ENCODE results near the gene TRMT2A.

TRMT2A gene

GRCh38 chr22:20148414-20148813 lies 31.4 kb upstream of the TRMT2A start:
- TF ChIP-seq CTCF (IDR thresholded peaks at IDR 0.05), result no peak
- H3K4me3 ChIP-seq, result no peak overlapping the region
- no peak for DNase-seq (ENCODE audit: low spot score)

GRCh38 chr22:20147237-20147988 lies 30.4 kb upstream of the TRMT2A start:
- H3K4me3 ChIP-seq, result no peak overlapping the region
- H3K27ac ChIP-seq, result no peak overlapping the region
- no peak for DNase-seq (ENCODE audit: low spot score)
- no peak for TF ChIP-seq CTCF (IDR thresholded peaks at IDR 0.05)

More at GRCh38 chr22:20148414-20148813, 31.4 kb upstream of the TRMT2A start:
- H3K27ac ChIP-seq, result no peak overlapping the region

GRCh38 chr22:20146777-20147176 lies 29.8 kb upstream of the TRMT2A start:
- no peak for TF ChIP-seq CTCF (IDR thresholded peaks at IDR 0.05)
- no peak for DNase-seq (ENCODE audit: low spot score)
- no peak overlapping the region for H3K4me3 ChIP-seq
- H3K27ac ChIP-seq, result no peak overlapping the region

DNA sequence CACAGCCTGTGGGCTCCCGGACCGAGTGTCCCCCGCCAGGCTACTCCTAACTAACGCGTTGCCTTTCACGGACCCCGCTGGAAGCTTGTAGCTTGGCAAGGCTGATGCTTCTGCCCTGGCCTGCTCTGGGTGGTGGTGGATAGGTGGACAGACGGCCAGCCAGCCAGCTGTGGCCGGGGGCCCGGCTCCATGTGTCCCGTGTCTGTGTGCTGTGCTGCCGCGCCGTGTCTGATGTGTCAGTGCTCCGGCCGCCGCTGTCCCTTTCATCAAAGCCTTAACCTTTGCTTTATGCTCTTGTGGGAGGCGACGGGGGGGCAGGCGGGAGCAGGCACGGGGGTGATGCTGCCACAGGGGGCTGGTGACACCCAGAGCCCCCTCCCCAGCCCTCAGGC lies 28.8 kb upstream of the TRMT2A start:
- TF ChIP-seq CTCF (IDR thresholded peaks at IDR 0.05), result no peak
- no peak overlapping the region for H3K27ac ChIP-seq
- DNase-seq (ENCODE audit: low spot score), result no peak

DNA sequence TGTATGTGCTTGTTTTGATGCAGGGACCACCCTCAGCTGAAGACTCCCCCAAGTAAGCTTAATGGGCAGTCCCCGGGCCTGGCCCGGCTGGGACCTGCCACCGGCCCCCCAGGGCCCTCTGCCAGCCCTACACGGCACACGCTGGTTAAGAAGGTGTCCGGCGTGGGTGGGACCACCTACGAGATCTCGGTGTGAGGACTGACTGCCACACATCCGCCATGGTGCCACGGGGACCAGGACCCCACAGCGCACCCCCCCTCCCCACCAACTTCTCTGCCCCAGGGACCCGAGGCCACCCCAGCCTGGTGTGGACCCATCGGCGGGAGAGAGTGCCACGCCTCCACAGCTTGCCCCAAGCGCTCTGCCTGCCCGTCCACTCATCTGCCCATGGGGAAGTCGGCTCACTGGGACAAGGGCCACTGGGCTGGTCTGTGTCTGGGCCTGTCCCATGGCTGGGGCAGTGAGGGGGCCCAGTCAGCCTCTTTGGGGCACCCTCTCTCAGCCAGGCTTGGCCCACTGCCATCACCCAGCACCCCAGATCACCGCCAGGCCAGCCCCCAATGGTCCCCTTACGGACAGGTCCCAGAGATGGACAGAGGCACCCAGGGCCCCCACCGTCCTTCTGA lies 28.3 kb upstream of the TRMT2A start:
- DNase-seq (ENCODE audit: low spot score), result no peak
- TF ChIP-seq CTCF (IDR thresholded peaks at IDR 0.05), result no peak
- Histone ChIP-seq H3K4me3 (no peak overlapping the region), H3K27ac (no peak overlapping the region)

More for the DNA sequence above, 28.8 kb upstream of the TRMT2A start:
- H3K4me3 ChIP-seq, result no peak overlapping the region

DNA sequence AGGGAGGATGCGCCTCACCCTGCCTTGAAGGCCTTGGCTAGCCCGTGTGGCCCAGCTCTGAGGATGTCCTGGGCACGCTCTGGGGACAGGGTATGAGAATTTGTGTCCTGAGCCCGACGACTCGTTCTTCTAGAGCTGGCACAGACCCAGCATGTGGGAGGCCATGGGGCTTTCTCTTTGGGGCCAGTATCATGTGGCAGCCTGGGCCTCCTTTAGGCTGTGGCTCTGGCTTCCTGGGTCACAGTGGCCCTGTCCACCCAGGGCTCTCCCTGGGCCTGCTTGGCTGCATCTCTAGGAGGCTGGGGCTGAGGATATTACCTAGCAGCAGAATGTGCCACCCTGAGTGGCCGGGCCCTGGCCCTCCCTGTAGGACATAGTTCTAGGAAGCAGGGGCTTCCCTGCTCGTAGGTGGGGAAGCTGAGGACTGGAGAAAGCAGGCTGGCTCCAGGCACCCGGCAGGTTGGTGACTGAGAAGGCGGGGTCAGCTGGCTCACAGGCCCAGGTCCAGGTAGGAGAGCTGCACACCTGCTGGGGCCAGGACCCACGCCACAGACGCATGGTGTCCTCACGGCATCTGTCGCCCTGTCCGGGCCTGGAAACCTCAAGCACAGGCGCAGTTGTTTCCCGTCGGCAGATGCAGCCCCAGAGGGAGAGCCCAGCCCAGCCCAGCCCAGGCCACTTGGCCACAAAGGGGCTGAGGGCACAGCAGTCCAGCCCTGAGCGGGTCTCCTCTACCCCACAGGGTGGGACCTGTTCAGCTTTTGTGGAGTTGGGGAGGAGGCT lies 27.0 kb upstream of the TRMT2A start:
- no peak overlapping the region for H3K27ac ChIP-seq
- no peak overlapping the region for H3K4me3 ChIP-seq
- DNase-seq (ENCODE audit: low spot score), result no peak
- no peak for TF ChIP-seq CTCF (IDR thresholded peaks at IDR 0.05)

Measured in coronary artery (tissue), 2 donors.